ENCODE measurements around the gene GPR107.

DNA sequence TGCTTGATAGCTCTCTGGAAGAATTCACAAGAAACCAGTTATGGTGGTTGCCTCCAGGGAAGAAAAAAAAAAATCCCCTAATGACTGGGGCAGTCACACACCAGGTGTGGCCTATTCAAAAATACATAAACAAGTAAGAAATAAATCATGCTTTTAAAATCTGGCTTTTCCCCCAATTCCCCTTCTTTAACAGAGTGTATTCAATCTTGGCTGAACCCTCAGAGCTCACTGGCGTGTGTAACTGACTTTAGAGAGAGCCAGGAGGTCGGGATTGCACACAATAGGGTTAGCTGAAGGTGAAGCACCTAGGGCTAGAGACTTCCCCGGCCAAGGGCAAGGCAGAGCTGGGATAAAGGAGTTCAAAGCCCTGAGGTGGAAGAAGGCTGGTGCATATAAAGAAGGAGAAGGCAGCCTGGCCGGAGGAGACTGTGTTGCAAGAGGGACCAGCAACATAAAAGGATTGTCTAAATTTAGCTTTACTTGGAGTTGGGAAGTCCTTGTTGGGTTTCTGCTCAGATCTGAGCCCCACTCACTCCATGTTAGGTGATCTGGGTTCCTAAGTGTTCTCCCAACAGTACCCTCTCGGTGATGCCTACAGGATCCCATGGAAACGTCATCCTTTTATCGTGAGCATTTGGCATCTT, 30.4 kb upstream of the GPR107 start:
- TF ChIP-seq, protein P1, sequence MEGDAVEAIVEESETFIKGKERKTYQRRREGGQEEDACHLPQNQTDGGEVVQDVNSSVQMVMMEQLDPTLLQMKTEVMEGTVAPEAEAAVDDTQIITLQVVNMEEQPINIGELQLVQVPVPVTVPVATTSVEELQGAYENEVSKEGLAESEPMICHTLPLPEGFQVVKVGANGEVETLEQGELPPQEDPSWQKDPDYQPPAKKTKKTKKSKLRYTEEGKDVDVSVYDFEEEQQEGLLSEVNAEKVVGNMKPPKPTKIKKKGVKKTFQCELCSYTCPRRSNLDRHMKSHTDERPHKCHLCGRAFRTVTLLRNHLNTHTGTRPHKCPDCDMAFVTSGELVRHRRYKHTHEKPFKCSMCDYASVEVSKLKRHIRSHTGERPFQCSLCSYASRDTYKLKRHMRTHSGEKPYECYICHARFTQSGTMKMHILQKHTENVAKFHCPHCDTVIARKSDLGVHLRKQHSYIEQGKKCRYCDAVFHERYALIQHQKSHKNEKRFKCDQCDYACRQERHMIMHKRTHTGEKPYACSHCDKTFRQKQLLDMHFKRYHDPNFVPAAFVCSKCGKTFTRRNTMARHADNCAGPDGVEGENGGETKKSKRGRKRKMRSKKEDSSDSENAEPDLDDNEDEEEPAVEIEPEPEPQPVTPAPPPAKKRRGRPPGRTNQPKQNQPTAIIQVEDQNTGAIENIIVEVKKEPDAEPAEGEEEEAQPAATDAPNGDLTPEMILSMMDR (IDR thresholded peaks at IDR 0.05), result no peak
- no peak for TF ChIP-seq POLR2A (IDR thresholded peaks at IDR 0.05)

Measured in right lobe of liver (tissue), 4 donors.